ENCODE data around the gene INO80C. TPM values are rescaled to one million over a fixed set of nuclear protein-coding genes. Genes with fewer than 3 reads are reported as not detected.

The INO80C gene
- total RNA-seq, 4 donors from 2014 or later = 13.2 to 30.1 (median 17.9) TPM

DNA sequence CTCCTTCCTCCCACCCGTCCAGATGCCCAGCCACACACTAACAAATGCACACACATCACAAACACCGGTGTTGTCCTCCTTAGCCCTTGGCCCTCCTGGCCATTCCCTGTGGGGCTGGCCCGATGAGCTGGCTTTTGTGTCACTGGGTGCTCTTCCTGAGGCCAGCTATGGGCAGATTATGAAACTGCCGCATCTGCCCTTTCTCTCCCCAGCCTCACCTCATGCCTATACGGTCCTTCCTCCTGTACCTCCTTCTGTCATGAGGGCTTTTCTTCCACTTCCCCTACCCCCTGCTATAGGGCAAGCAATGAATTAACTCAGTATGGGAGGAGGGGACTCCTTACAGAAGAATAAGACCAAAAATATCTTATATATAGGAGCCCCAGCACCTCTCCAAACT lies 10.3 kb upstream of the INO80C start:
- intact Hi-C loops (cut with DNase I) = no loop called here
- no peak overlapping the region for H3K4me3 ChIP-seq
- peak overlapping the region in 3 of 4 donors; percentile 10 to 63 (median 22) for H3K27ac ChIP-seq
- H3K9me3 ChIP-seq = no peaks in the 10 kb centered on the region
- no peaks in the 10 kb centered on the region for H3K27me3 ChIP-seq
- no peak for DNase-seq
- WGBS, 2 donors = 71 to 81% methylated on average over 5 of the region's 5 CpGs
- H3K4me1 ChIP-seq = peaks cover 0 to 24% (median 4%) of the 10 kb centered on the region in 3 donors
- TF ChIP-seq, protein P1, sequence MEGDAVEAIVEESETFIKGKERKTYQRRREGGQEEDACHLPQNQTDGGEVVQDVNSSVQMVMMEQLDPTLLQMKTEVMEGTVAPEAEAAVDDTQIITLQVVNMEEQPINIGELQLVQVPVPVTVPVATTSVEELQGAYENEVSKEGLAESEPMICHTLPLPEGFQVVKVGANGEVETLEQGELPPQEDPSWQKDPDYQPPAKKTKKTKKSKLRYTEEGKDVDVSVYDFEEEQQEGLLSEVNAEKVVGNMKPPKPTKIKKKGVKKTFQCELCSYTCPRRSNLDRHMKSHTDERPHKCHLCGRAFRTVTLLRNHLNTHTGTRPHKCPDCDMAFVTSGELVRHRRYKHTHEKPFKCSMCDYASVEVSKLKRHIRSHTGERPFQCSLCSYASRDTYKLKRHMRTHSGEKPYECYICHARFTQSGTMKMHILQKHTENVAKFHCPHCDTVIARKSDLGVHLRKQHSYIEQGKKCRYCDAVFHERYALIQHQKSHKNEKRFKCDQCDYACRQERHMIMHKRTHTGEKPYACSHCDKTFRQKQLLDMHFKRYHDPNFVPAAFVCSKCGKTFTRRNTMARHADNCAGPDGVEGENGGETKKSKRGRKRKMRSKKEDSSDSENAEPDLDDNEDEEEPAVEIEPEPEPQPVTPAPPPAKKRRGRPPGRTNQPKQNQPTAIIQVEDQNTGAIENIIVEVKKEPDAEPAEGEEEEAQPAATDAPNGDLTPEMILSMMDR (IDR thresholded peaks at IDR 0.05) = no peak
- TF ChIP-seq POLR2A (IDR thresholded peaks at IDR 0.05) = no peak
- H3K36me3 ChIP-seq = no peaks in the 10 kb centered on the region

DNA sequence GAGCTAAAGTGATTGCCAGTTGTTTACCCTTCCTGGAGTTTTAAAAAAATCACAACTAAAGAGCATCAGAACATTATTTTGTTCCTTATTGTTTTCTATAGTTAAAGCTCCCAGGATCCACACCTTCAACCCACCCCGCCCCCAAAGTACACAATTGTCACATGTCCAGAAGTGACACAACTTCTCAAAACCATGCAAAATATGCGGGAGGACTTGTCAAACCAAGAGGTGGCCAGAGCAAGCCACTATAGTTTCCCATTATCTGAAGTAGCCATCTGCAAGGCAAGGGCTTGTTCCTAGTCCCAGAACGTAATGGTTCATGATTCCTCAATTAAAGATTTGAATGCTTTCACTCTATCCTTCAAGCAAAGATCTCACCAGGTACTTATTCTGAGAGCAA lies 9.9 kb upstream of the INO80C start:
- Histone ChIP-seq H3K4me1 (peaks cover 0 to 24% (median 5%) of the 10 kb centered on the region in 3 donors), H3K9me3 (no peaks in the 10 kb centered on the region), H3K4me3 (no peak overlapping the region), H3K27me3 (no peaks in the 10 kb centered on the region), H3K27ac (peak overlapping the region in 3 of 4 donors; percentile 10 to 63 (median 22)), H3K36me3 (no peaks in the 10 kb centered on the region)
- no peak for DNase-seq
- intact Hi-C loops (cut with DNase I) = no loop called here
- WGBS, 2 donors = 71 to 88% methylated on average over 3 of the region's 3 CpGs
- TF ChIP-seq, protein P1 (IDR thresholded peaks at IDR 0.05) = no peak
- TF ChIP-seq POLR2A (IDR thresholded peaks at IDR 0.05) = no peak

DNA sequence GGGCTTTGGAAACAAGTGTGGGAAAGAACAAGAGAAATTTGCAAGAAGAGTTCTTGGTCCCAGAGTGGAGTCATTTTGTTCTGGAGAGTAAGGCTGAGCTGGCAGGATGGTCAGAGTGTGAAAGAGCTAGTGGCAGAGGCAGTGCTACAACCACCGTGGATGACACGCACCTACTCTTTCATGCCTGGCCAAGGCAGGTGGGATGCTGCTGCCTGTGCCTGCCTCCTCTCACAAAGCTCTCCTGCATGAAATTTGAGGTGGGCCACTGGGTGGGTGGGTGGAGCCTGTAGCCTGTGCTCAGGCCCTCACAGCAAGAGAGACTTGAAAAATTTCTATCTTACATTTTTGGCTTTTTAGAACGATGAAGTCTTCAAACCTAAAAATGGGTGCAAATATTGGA lies 9.4 kb upstream of the INO80C start:
- H3K4me3 ChIP-seq = no peak overlapping the region
- 65 to 77% methylated on average over 3 of the region's 3 CpGs for WGBS, 2 donors
- DNase-seq = no peak
- no peaks in the 10 kb centered on the region for H3K27me3 ChIP-seq
- peak overlapping the region in 1 of 4 donors; percentile 63 for H3K27ac ChIP-seq
- intact Hi-C loops (cut with DNase I) = no loop called here
- H3K4me1 ChIP-seq = peaks cover 0 to 24% (median 7%) of the 10 kb centered on the region in 3 donors
- no peaks in the 10 kb centered on the region for H3K9me3 ChIP-seq
- no peaks in the 10 kb centered on the region for H3K36me3 ChIP-seq
- TF ChIP-seq, protein P1 (IDR thresholded peaks at IDR 0.05) = no peak
- TF ChIP-seq POLR2A (IDR thresholded peaks at IDR 0.05) = no peak

DNA sequence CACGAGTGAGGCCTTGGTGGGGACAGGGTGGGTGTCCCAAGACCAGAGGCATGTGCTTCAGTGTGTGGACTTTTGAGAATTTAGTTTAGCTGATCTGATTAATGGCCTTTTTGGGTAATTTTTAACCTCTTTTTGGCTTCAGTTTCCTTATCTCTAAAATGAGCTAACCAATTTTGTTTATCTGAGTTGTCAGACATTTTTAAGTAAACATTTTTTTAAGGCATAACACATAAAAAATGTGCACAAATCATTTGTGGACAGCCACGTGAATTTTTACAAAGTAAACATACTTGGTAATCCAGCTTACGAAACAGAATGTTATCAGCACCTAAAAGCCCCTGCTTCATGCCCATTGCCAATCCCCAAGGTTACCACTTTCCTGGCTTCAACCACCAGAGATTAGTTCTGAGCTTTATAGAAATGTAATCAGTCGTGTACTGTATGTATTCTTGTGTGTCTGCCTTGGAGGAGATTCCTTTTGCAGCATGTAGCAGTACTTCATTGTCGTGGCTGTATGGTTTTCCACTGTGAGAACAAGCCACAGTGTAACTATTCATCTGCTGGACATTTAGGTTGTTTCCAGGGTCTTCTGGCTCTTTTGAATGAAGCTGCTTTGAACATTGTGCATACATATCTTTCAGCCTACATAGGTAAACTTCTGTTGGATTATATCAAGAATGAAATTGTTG lies 8.4 kb upstream of the INO80C start:
- intact Hi-C loops (cut with DNase I) = no loop called here
- DNase-seq = no peak
- Histone ChIP-seq H3K4me1 (peaks cover 4 to 33% (median 11%) of the 10 kb centered on the region in 3 donors), H3K27me3 (no peaks in the 10 kb centered on the region), H3K27ac (no peak overlapping the region), H3K9me3 (no peaks in the 10 kb centered on the region), H3K4me3 (no peak overlapping the region), H3K36me3 (no peaks in the 10 kb centered on the region)
- WGBS, 2 donors = 42 to 54% methylated on average over 5 of the region's 5 CpGs
- TF ChIP-seq POLR2A (IDR thresholded peaks at IDR 0.05) = no peak
- TF ChIP-seq, protein P1 (IDR thresholded peaks at IDR 0.05) = no peak

DNA sequence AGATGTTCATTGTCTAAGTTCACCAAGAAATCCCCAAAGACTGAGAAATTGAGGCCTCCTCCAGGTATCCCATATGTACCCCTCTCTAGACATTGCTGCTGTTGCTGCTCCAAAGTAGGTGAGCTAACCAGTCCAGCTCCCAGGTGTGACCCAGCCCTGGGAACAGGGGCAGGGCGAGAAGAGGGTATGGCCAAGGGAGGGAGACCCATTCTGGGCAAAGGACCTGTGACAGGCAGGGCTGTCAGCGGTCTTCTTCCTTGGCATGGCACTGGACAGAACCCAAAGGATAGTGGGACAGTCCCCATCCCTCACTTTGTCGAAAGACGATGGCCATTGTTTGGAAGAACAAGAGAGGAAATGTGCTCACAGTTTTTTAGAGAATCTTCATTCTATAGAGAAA lies 7.2 kb upstream of the INO80C start:
- no peak for TF ChIP-seq POLR2A (IDR thresholded peaks at IDR 0.05)
- TF ChIP-seq, protein P1 (IDR thresholded peaks at IDR 0.05) = no peak
- Histone ChIP-seq H3K4me3 (no peak overlapping the region), H3K27ac (no peak overlapping the region), H3K27me3 (no peaks in the 10 kb centered on the region), H3K9me3 (no peaks in the 10 kb centered on the region), H3K36me3 (no peaks in the 10 kb centered on the region), H3K4me1 (peaks cover 5 to 44% (median 12%) of the 10 kb centered on the region in 3 donors)
- intact Hi-C loops (cut with DNase I) = no loop called here
- WGBS, 2 donors = 86 to 91% methylated on average over 4 of the region's 4 CpGs
- DNase-seq = no peak

Measured in esophagus squamous epithelium (tissue), 5 donors.